NCI-H2196 treated with DMSO at 0.1 percent for 48 hours (cell line): Measurements from ENCODE around the gene ITGB1BP2.
"Not testable (repeated sequence)": the region's sequence is repeated elsewhere in the genome, so short reads cannot be mapped to it uniquely, and the experiment has no call there.

ENCODE experiments used
- DNase-seq: peaks from one replicate; lab custom pipeline; 2025; ENCODE audit not compliant: unreplicated experiment; lab: John Stamatoyannopoulos, UW

ITGB1BP2 gene

DNA sequence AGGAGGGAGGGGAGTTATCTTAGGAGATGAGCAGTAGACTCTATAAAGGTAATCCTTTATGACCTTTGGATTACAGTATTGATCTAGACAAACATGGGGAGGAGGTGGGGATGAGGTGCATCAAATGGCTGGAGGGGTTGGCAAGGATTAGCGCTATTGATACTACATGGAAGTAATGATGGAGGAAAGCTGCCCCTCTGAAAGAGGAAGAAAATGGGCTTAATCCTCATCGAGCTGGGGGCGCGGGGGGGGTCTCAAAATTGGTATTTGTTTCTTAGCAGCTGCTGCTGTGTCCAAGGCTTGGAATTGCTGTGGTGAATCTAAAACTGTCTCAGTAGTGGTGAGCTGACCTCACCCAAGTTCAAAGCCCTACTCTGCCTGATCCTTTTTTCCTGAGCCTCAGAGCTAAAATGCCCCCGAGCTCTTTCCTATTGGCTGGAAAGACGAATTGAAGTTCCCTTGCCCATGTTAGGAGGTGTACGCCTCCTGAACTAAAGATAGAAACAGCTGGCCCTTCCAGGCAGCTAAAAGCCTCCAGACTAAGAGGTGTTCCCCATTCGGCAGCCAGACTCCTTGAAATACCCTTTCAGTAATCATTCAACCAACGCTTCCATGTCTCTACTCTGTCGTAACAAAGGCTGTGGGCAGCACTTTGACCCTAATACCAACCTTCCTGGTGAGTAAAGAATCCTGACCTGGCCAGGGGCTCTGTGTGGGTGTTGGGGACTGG, at the start of gene ITGB1BP2:
TSS of gene ITGB1BP2 (plus strand) at position 556 of the 730 bp plus-strand sequence. CDS start at position 613, 57 bp downstream.
- DNase-seq = no peak

DNA sequence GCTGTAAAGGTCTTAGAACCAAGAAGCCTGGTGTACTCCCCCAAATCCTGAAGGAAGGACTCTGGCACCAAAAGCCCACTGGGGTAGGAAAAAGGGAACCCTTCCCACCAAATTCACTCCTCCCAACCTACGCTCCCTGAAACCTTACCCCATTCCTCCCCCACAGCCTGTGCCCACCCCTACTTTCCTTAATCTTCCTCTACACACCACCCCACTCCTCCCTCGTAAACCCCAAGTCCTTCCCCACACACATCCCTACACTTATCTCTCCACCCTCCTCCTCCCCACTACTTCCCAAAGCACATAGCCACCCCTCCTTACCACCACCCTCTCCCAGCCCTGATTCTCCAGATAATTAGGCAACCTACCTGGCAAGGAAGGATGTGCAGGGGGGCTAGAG, 49.3 kb upstream of the ITGB1BP2 start:
- no peak for DNase-seq

DNA sequence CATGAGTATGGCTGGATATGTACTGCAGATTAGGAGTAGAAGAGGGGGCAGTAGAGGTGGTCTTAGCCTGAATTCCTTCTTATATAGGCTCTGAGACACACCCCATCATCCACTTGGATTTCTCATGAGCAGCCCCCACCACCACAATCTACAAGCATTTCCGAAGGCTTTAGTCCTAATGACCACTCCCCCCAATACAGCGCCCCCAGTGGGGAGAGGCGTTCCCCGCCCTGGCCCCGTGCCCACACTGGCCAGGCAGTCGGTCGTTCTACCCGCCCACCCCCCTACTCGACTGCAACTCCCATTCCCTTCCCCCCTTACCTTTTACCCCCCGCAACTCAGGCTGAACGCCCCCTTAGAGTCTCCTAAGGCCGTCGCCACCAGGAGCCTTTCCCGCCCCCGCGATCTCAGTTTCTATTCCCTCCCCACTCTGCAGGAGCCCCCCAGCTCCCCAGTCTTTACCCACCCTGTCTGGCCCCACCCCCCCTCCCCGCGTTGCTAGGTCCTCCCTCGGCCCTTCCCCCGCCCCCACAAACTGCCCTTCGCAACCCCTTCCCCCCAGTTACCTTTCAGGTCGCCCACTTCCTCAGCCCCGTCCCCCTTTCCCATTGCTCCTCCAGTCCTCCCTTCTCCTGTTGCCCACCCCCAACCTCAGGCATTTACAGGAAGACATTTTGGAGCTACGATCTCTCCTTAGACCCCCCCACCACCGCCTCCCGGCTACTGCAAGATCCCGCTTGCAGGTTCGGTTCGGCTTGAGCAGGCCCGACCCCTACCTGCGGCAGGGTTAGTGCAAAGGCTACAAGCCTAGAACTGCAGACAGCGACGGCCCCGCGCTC, 48.1 kb upstream of the ITGB1BP2 start:
- peak; percentile 2 for DNase-seq

DNA sequence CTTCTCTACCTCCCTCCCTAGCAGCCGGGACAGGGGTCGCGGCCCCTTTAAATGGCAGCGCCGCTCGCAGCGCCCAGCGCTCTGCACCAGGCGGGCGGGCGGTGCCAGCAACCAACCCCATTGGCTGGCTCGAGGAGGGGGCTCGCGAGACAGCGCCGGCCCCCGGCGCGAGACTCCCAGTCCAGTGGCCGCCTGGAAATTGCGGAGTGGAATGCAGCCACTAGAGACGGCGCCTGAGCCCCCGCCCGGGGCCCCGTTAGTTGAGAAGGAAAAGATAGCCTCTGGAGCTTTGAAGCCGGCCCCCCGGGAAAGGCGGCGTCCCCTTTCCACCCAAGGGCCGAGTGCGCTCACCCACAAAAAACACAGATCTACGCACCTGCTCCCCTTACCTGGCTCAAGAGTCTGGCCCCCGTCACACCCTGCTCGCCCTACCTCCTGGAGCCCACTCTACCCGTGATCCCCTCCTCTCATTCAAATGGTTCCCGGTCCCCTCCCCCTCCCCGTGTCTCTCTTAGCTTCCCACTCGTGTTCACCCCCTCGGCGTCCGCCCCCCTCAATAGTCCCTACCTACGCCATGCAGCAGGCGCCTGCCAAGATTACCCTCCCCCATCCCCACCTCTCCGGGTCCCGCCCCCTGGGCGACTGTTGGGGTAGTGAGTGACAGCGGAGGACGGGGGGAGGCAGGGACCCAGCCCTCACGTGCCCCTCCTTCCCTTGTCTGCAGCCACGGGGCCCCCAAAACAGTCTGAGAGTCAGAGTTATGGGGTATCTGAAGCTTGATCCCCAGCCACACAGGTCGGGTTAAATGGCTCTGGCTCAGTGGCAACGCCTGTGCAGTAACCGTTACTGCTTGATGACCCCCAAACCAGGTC, 47.2 kb upstream of the ITGB1BP2 start, which contains the start of gene ZMYM3:
TSS of gene ZMYM3 (minus strand) at position 49 of the 872 bp plus-strand sequence. CDS start 885 bp downstream, outside the sequence.
- peak; percentile 54 for DNase-seq

DNA sequence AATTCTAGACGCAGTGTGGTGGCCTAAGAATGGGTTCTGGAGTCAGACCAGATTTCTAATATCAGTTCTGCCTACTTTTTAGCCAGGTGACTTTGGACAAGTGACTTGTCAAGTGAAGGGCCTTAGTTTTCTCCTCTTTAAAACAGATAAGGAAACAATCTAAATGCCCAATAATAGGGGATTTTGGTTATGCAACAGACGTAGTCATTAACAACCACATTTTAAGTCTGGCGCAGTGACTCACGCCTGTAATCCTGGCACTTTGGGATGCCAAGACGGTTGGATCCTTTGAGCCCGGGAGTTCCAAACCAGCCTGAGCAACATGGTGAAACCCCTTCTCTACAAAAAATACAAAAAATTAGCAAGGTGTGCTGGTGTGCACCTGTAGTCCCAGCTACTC, 45.5 kb upstream of the ITGB1BP2 start:
- DNase-seq = no peak

DNA sequence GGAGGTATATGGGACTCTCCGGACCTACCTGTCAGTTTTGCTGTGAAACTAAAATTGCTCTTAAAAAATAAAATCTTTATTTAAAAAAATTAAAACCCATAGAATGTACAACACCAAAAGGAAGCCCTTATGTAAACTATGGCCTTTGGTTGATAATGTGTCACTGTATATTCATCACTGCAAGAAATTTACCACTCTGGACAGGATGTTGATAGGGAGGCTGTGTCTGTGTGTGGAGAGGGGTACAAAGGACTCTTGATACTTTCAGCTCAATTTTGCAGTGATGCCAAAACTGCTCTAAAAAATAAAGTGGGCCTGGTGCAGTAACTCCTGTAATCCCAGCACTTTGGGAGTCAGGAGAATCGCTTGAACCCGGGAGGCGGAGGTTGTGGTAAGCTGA, 44.7 kb upstream of the ITGB1BP2 start:
- DNase-seq = no peak

DNA sequence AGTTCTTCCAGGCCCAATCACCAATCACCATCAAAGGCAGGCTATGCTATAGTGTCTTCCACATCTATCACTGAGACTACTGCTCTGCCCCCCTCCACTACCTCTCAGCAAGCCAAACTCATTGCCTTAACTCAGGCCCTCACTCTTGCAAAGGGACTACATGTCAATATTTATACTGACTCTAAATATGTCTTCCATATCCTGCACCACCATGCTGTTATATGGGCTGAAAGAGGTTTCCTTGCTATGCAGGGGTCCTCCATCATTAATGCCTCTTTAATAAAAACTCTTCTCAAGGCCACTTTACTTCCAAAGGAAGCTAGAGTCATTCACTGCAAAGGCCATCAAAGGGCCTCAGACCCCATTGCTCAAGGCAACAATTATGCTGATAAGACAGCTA, 32.9 kb upstream of the ITGB1BP2 start:
- DNase-seq = not testable (repeated sequence)

DNA sequence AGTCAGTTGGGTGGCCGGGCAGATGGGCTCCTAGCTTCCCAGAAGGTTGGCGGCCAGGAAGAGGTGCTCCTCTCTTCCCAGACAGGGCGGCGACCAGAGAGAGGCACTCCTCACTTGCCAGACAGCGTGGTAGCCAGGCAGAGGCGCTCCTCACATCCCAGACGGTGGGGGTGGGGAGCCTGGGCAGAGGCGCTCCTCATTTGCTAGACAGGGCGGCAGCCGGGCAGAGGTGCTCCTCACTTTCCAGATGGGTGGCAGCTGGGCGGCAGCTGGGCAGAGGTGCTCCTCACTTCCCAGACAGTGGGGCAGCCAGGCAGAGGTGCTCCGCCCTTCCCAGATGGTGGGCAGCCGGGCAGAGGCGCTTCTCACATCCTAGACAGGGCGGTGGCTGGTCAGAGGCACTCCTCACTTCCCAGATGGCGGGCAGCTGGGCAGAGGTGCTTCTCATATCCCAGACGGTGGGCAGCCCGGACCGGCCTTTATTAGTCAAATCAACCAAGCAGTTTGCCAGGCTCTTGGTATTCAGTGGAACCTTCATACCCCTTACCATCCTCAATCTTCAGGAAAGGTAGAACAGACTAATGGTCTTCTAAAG, 31.7 kb upstream of the ITGB1BP2 start:
- no peak for DNase-seq

DNA sequence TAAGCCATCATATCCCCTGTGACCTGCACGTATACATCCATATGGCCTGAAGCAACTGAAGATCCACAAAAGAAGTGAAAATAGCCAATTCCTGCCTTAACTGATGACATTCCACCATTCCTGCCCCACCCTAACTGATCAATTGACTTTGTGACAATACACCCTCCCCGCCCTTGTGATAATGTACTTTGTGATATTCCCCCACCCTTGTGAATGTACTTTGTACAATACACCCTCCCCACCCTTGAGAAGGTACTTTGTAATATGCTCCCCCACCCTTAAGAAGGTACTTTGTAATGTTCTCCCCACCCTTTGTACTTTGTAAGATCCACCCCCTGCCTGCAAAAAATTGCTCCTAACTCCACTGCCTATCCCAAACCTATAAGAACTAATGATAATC, 29.2 kb upstream of the ITGB1BP2 start:
- DNase-seq = not testable (repeated sequence)

DNA sequence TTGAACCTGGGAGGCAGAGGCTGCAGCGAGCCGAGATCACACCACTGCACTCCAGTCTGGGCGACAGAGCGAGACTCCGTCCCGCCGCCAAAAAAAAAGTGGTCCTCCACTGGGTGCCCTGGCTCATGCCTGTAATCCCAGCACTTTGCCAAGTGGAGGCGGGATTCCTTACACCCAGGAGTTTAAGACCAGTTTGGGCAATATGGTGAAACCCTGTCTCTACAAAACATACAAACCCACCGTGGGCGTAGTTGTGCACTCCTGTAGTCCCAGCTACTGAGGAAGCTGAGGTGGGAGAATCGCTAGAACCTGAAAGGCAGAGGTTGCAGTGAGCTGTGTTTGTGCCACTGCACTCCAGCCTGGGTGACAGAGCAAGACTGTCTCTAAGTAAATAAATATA, 20.2 kb upstream of the ITGB1BP2 start:
- not testable (repeated sequence) for DNase-seq

DNA sequence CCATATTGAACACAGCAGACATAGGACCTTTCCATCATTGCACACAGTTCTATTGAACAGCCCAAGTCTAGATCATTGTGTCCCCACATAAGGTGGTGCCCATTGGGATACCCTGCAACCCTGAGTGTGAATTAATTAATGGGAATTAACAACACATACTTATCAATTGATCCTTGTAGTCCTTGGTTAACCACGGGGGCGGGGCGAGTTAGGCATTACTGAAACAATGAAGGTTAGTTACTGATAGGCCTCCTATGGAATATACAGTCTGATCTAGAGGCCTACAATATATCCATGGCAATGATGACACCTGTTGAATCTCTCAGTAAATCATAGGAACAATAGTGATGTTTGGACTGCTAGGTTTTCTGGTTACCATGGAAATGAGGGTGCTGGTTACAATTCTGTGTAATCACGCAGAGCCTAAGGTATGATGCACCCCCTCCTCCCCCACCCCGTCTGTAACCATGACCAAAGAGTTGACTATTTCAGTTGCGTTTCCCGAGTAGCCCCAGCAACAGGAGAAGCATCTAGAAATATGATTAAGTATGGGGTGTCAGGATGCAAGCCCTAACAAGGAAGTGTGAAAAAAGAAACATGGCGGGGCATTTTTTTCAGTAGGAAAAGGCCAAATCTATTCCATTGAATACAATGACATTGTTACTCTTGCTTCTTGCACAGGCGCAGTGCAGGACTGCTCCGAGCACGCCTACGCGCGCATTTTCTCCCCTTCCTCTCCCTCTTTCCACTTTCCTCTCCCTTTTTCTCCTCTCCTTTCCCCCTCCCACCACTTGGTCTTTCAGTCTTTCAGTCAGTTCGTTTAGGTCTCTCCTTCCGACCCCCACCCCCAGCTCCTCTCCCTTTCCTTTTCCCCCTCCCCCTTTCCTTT, 18.8 kb upstream of the ITGB1BP2 start:
- DNase-seq = peak; percentile 11

DNA sequence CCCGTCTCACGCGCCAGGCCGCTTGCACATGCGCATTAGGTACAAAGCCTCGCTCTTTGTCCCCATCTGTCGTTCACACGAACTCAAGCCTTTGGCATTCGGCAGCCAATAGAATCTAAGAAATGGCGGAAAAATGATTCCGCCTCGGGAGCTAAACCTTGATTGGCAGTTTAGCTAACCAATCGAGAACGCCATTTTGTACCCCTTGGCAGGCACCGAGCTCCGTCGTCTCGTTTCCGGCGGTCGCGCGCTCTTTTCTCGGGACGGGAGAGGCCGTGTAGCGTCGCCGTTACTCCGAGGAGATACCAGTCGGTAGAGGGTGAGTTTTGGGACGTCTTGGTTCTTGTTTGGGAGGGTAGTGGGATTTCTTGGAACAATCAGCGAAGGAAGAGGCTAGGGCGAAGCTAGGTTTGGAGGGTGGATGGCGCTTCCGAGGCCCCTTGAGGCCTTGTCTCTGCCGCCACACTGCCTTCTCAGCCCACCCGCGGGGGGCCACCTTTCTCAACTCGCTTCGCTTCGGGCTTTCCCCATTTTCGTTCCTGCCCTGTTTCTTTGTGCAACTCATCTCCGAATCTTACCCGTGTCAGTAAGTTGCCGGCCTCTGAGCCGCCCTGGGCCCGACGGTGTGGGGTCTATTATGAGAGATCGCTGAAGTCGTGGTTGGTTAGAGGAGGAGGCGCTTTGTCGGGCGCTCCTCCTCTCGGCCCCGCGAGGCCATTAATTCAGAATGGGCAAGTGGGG, 18.0 kb upstream of the ITGB1BP2 start, which contains the start of gene NONO:
TSS of gene NONO (plus strand) at position 233 of the 741 bp plus-strand sequence. CDS start 7,003 bp downstream, outside the sequence.
- peak; percentile 85 for DNase-seq

DNA sequence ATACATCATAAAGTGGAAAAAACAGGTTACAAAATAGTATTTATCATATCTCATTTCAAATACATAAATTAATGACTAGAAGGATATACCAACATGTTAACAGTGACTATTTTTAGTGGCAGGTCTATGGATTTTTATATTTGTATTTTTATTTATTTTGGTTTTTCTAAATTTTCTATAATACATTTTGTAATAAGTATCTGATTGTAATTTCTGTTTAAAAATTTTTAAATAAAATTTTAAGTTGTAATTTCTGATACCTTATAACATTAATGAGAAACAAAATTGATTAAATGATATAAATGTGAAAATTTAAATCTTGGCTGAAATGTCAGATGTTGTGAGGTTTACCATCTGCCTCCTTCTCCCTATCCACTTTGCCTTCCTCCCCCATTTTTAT, 15.6 kb upstream of the ITGB1BP2 start:
- no peak for DNase-seq

DNA sequence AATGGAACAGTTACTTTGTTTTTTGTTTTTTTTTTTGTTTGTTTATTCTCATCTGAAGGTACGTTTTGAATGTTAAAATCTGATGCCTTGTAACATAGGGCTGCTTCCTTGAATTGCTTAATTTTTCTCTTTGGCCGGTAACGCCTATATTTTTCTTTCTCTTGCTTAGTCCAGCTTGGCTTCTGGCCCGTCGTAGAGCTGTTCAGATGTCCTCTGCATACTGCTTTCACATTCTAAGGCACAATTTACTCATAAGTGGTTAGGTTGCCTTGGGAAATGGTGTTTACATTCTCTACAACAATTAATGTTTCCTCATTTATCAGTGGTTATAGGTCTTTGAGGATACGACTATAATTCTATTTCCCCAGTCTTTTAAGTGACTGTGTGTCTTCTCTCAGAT, 10.2 kb upstream of the ITGB1BP2 start:
- DNase-seq = no peak

DNA sequence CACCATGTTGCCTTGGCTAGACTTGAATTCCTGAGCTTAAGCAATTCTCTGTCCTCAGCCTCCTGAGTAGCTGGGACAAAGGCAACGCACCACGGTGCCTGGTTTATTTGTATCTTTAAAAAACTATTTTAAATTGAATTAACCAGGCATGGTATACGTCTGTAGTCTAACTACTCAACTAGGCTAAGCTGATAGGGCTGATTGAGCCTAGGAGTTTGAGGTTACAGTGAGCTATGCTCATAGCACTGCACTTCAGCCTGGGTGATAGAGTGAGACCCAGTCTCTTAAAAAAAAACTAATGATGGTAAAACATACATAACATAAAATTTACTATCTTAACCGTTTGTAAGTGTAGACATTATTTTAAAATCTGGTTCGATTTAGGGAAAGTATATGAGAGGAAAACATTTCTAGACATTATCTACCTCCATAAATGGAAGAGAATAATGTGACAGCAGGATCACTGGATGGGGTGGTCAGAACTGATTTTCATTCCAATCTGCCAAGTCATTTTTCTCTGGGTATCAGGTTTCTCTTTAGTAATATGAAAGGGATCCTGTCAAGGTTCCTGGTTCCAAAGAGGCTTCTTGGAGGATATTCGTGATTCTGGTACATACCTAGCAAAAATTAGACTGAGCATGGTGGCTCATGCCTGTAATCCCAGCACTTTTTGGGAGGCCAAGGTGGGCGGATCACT, 8.7 kb upstream of the ITGB1BP2 start:
- no peak for DNase-seq

DNA sequence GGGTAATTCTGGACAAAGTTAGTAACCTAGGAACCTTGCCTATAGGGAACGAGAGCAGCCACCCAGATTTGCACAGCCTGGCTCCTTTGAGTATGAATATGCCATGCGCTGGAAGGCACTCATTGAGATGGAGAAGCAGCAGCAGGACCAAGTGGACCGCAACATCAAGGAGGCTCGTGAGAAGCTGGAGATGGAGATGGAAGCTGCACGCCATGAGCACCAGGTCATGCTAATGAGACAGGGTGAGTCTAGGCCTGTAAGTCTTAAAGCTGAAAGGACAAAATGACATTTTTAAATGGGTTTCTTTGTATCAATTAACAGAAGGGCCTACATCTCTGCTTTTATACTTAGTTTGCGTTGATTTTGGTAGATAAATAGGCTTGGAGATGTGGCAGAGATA, 4.7 kb upstream of the ITGB1BP2 start:
- no peak for DNase-seq

DNA sequence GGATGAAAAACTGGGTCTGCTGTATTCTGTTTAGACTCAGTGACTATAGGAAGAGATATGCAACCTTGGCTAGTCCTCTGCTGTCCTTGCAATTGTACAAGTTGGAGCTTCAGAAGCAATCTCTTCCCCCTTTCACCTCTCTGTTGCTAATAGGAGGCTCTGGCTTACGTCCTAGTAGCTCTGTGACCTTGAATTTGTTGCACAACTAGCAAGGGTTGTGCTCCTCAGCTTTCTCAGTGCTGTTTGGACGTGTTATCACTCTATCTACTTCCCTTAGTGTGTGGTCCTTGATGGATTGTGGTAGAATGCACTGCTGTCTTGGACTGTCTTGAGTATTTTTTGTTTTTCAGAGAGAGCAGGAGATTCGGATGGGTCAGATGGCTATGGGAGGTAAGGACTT, 3.4 kb upstream of the ITGB1BP2 start:
- no peak for DNase-seq

DNA sequence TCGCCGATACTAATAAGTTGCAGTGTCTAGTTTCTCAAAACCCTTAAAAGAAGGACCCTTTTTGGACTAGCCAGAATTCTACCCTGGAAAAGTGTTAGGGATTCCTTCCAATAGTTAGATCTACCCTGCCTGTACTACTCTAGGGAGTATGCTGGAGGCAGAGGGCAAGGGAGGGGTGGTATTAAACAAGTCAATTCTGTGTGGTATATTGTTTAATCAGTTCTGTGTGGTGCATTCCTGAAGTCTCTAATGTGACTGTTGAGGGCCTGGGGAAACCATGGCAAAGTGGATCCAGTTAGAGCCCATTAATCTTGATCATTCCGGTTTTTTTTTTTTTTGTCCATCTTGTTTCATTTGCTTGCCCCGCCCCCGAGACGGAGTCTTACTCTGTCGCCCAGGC, 1.5 kb upstream of the ITGB1BP2 start:
- DNase-seq = not testable (repeated sequence)
